COLO829 (cell line): ENCODE results near the gene LY9.
A peak's percentile ranks its signal among the peaks of the same experiment; 100 is the strongest.

ENCODE experiments used
- DNase-seq: peaks from one replicate; pipeline ENCODE4 v3.0.0; 2012; ENCODE audit warnings: low spot score

The LY9 gene

GRCh38 chr1:160836981-160837557 lies 41.1 kb downstream of the LY9 start:
- peak; percentile 79 for DNase-seq

- DNase-seq, result peak; percentile 70
Observed at GRCh38 chr1:160837558-160838205, 41.7 kb downstream of the LY9 start.

GRCh38 chr1:160838888-160839287 lies 42.9 kb downstream of the LY9 start:
- DNase-seq, result no peak

GRCh38 chr1:160839746-160840145 lies 43.8 kb downstream of the LY9 start:
- no peak for DNase-seq

GRCh38 chr1:160841079-160841478 lies 45.1 kb downstream of the LY9 start:
- DNase-seq, result no peak

- DNase-seq, result no peak
Observed at GRCh38 chr1:160844447-160845232, 48.7 kb downstream of the LY9 start.

GRCh38 chr1:160846281-160846680 lies 50.3 kb downstream of the LY9 start:
- no peak for DNase-seq

- no peak for DNase-seq
Observed at GRCh38 chr1:160850541-160850940, 54.6 kb downstream of the LY9 start.

GRCh38 chr1:160850993-160851392 lies 55.0 kb downstream of the LY9 start:
- DNase-seq, result no peak

- DNase-seq, result no peak
Observed at GRCh38 chr1:160853014-160853413, 57.0 kb downstream of the LY9 start.

GRCh38 chr1:160853754-160854153 lies 57.8 kb downstream of the LY9 start:
- no peak for DNase-seq

- no peak for DNase-seq
Observed at GRCh38 chr1:160855181-160855981, 59.4 kb downstream of the LY9 start.

GRCh38 chr1:160858097-160858496 lies 62.1 kb downstream of the LY9 start:
- no peak for DNase-seq

GRCh38 chr1:160858507-160858906 lies 62.5 kb downstream of the LY9 start:
- DNase-seq, result no peak

- peak; percentile 36 for DNase-seq
Observed at GRCh38 chr1:160859166-160859565, 63.2 kb downstream of the LY9 start.

- DNase-seq, result no peak
Observed at GRCh38 chr1:160860840-160861505, 65.0 kb downstream of the LY9 start.

- no peak for DNase-seq
Observed at GRCh38 chr1:160862203-160863060, 66.5 kb downstream of the LY9 start, which contains the start of gene CD244. TSS of gene CD244 (minus strand) at chr1:160862887. CDS start at chr1:160862677, 210 bp downstream.

GRCh38 chr1:160863061-160863773 lies 67.2 kb downstream of the LY9 start:
- DNase-seq, result no peak

GRCh38 chr1:160863774-160864131 lies 67.8 kb downstream of the LY9 start:
- no peak for DNase-seq

- no peak for DNase-seq
Observed at GRCh38 chr1:160864173-160864572, 68.2 kb downstream of the LY9 start.
